ENCODE results near the gene PFDN6. TPM values are rescaled to one million over a fixed set of nuclear protein-coding genes. Genes with fewer than 3 reads are reported as not detected.
"Not testable (repeated sequence)": the region's sequence is repeated elsewhere in the genome, so short reads cannot be mapped to it uniquely, and the experiment has no call there.

PFDN6 gene
- total RNA-seq, 2 donors from 2014 or later: 36.5 to 77.0 TPM

- Histone ChIP-seq H3K4me1 (peaks cover 13% of the 10 kb centered on the region), H3K27ac (no peak overlapping the region), H3K4me3 (no peak overlapping the region), H3K9me3 (no peaks in the 10 kb centered on the region), H3K27me3 (no peaks in the 10 kb centered on the region), H3K9ac (ENCODE audit: low read depth in 2 of 2, low read length in 2 of 2) (peak overlapping the region in 1 of 2 donors; percentile 12), H3K36me3 (peaks cover 4% of the 10 kb centered on the region)
- TF ChIP-seq CTCF (IDR thresholded peaks at IDR 0.05): no peak
- DNase-seq: no peak
- intact Hi-C loops (cut with DNase I): no loop called here
Measured at GRCh38 chr6:33279971-33280511, 9.4 kb upstream of the PFDN6 start.

DNA sequence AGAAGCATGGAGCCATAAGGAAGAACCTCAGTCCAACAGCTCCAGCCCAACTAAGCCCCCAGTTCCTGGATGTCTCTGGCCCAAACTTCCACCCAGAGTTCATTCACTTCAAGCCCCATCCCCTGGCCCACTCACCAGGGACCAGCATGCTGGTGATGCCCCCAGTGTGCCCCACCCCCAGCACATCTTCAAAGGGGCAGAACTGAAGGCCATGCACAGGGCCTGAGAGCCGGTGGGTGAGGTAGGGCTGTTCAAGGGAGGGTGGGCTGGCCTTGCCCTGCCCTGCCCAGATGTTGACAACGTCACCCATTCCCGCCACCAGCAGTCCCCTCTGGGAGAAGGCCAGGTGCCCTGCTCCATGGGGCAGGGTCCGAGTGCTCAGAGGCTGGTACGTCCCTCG is 8.9 kb upstream of the PFDN6 start:
- Histone ChIP-seq H3K27me3 (no peaks in the 10 kb centered on the region), H3K4me3 (no peak overlapping the region), H3K9me3 (no peaks in the 10 kb centered on the region), H3K27ac (no peak overlapping the region), H3K9ac (ENCODE audit: low read depth in 2 of 2, low read length in 2 of 2) (peak overlapping the region in 1 of 2 donors; percentile 12), H3K36me3 (peaks cover 4% of the 10 kb centered on the region), H3K4me1 (peaks cover 10% of the 10 kb centered on the region)
- no peak for DNase-seq
- no peak for TF ChIP-seq CTCF (IDR thresholded peaks at IDR 0.05)
- intact Hi-C loops (cut with DNase I): no loop called here

DNA sequence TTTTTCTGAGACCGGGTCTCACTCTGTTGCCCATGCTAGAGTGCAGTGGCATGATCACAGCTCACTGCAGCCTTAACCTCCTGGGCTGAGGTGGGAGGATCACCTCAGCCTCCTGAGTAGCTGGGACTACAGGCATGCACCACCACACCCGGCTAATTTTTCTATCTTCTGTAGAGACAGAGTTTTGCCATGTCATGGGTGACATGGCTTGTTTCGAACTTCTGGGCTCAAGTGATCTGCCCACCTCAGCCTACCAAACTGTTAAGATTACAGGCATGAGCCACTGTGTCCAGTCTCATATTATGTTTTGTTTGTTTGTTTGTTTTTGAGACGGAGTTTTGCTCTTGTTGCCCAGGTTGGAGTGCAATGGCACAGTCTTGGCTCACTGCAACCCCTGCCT is 4.2 kb upstream of the PFDN6 start:
- H3K4me1 ChIP-seq; H3K36me3 ChIP-seq; H3K27ac ChIP-seq; DNase-seq; H3K9me3 ChIP-seq; H3K27me3 ChIP-seq; H3K9ac ChIP-seq (ENCODE audit: low read depth in 2 of 2, low read length in 2 of 2); intact Hi-C loops (cut with DNase I); H3K4me3 ChIP-seq: not testable (repeated sequence)

GRCh38 chr6:33286946-33287914 is 2.2 kb upstream of the PFDN6 start:
- intact Hi-C loops (cut with DNase I): no loop called here
- no peak for TF ChIP-seq CTCF (IDR thresholded peaks at IDR 0.05)
- H3K27me3 ChIP-seq: no peaks in the 10 kb centered on the region
- no peaks in the 10 kb centered on the region for H3K9me3 ChIP-seq
- H3K4me1 ChIP-seq: peaks cover 6% of the 10 kb centered on the region
- DNase-seq: no peak
- no peak overlapping the region for H3K4me3 ChIP-seq
- H3K36me3 ChIP-seq: no peaks in the 10 kb centered on the region
- no peak overlapping the region for H3K27ac ChIP-seq
- no peak overlapping the region for H3K9ac ChIP-seq (ENCODE audit: low read depth in 2 of 2, low read length in 2 of 2)

GRCh38 chr6:33288141-33288920 is 1.1 kb upstream of the PFDN6 start:
- Histone ChIP-seq H3K4me3 (peak overlapping the region; percentile 89), H3K4me1 (peaks cover 6% of the 10 kb centered on the region), H3K36me3 (no peaks in the 10 kb centered on the region), H3K9me3 (no peaks in the 10 kb centered on the region), H3K27me3 (no peaks in the 10 kb centered on the region), H3K9ac (ENCODE audit: low read depth in 2 of 2, low read length in 2 of 2) (peak overlapping the region; percentile 88 to 96), H3K27ac (peak overlapping the region; percentile 83)
- TF ChIP-seq CTCF (IDR thresholded peaks at IDR 0.05): no peak
- intact Hi-C loops (cut with DNase I): no loop called here
- no peak for DNase-seq

Measured in colonic mucosa (tissue), 4 donors.